Stimulated activated CD8-positive, alpha-beta memory T cell treated with anti-CD3 and anti-CD28 coated beads, Interleukin-2, amount 100 ng/mL, for 48 hours (primary cell): Measurements from ENCODE around the gene SPATA31A5.
"Not testable (repeated sequence)": the region's sequence is repeated elsewhere in the genome, so short reads cannot be mapped to it uniquely, and the experiment has no call there.

ENCODE experiments used
- DNase-seq, 2 donors: peaks; one replicate each; pipeline ENCODE4 v3.0.0-alpha.2; 2020; ENCODE audit warnings: low read depth in 2 of 2

SPATA31A5 gene

DNA sequence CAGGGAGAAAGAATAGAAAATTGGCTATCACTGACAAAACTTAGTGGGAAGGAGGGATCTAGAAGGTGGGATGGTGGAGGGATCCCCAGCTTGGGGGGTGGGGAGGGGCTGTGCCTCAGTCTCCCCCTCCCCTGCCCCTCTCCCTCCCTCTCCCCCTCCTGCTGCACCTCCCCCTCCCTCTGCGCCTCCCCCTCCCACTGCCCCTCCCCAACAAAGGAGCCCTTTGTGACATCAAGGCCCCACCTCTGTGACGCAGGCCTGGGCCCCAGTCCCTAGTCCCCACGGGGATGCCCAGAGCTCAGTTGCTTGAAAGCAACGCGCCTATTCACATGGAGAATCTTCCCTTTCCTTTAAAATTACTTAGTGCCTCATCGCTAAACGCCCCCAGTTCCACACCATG, at the start of gene SPATA31A5:
Gene SPATA31A5, plus strand, starts transcription at position 301 of the 400 bp plus-strand sequence. Its CDS starts 29 bp downstream, at position 330.
- not testable (repeated sequence) for DNase-seq

DNA sequence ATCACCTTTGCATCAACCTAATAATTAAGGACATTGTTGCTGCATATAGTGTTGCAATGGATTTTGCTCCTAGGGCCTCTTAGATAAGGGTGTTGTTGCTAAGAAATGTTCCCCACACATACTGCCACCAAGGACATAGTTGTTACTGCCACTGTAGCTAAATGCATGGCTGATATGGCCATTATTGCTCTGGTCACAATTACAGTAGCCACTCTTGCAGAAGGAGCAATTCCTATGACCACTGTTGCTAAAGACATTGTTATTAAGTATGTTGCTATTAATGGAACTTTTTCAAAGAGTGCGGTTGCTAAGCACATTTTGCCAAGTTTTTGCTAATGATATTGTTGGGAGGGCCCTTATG, 48.8 kb downstream of the SPATA31A5 start:
- DNase-seq = not testable (repeated sequence)

DNA sequence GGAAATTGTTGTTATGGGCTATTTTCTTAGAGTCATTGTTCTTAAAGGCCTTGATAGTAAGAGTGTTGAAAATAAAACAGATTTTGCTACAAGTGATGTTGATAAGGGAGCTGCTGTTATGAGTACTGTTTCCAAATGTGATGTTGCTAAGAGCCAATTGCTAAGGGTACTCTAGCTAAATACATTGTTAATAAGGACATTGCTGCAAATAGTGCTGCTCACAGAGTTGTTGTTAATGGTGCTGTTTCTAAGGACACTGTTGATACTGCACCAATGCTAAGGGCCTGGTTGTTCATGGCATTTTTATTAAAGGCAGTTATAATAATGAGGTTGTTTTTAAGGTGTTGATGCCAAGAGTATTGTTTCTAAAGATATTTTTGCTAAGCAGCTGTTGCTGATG, 52.2 kb downstream of the SPATA31A5 start:
- not testable (repeated sequence) for DNase-seq
